Loucy (cell line): ENCODE data around the gene ARHGAP24.

ENCODE experiments used
- H2AFZ ChIP-seq: fragments of 200-600 bp; sonication (generic); 2 replicates; pipeline ENCODE4 v1.6.0; 2016; ENCODE audit warnings: antibody characterized with exemption, mild to moderate bottlenecking, low read length, moderate library complexity
- H3F3A ChIP-seq: fragments of 200-600 bp; 2 replicates; pipeline ENCODE4 v1.6.0; 2016; ENCODE audit warnings: antibody characterized with exemption, low read depth, mild to moderate bottlenecking
- H3K27me3 ChIP-seq: fragments of 200-600 bp; sonication (generic); 2 replicates; pipeline ENCODE4 v1.6.1; 2014; ENCODE audit warnings: low read length, mild to moderate bottlenecking; ENCODE audit not compliant: insufficient read depth, poor library complexity, severe bottlenecking
- H3K36me3 ChIP-seq: fragments of 200-600 bp; sonication (generic); 2 replicates; pipeline ENCODE4 v1.6.1; 2016; ENCODE audit warnings: low read length; ENCODE audit not compliant: insufficient read depth
- H3K4me1 ChIP-seq: fragments of 200-600 bp; sonication (generic); 2 replicates; pipeline ENCODE4 v1.5.1; 2014; ENCODE audit warnings: low read length, mild to moderate bottlenecking; ENCODE audit not compliant: insufficient read depth, poor library complexity, severe bottlenecking
- H3K4me2 ChIP-seq: fragments of 200-600 bp; sonication (generic); 2 replicates; pipeline ENCODE4 v1.6.0; 2014; ENCODE audit warnings: antibody characterized with exemption, low read length, low read depth, mild to moderate bottlenecking; ENCODE audit not compliant: poor library complexity, severe bottlenecking
- H3K4me3 ChIP-seq: fragments of 200-600 bp; sonication (generic); 2 replicates; pipeline ENCODE4 v1.5.1; 2014; ENCODE audit warnings: low read length, mild to moderate bottlenecking, mixed read lengths; ENCODE audit not compliant: poor library complexity, severe bottlenecking
- H3K79me2 ChIP-seq: fragments of 200-600 bp; sonication (generic); 2 replicates; pipeline ENCODE4 v1.6.1; 2014; ENCODE audit warnings: low read length; ENCODE audit not compliant: insufficient read depth
- H3K9ac ChIP-seq: fragments of 200-600 bp; sonication (generic); 2 replicates; pipeline ENCODE4 v1.6.0; 2014; ENCODE audit warnings: mild to moderate bottlenecking, low read depth, low read length, moderate library complexity; ENCODE audit not compliant: poor library complexity, severe bottlenecking
- H3K9me2 ChIP-seq: fragments of 200-600 bp; sonication (generic); replicated peaks from 2 replicates; pipeline ENCODE4 v1.6.1; 2016; ENCODE audit warnings: low read depth, low read length, mixed read lengths
- H3K9me3 ChIP-seq: fragments of 200-600 bp; sonication (generic); 2 replicates; pipeline ENCODE4 v1.6.1; 2014; ENCODE audit warnings: mild to moderate bottlenecking, antibody characterized with exemption, low read length, low read depth; ENCODE audit not compliant: insufficient read depth
- H4K20me1 ChIP-seq: fragments of 200-600 bp; sonication (generic); 2 replicates; pipeline ENCODE4 v1.6.0; 2014; ENCODE audit warnings: antibody characterized with exemption, low read length, mild to moderate bottlenecking; ENCODE audit not compliant: insufficient read depth, poor library complexity, severe bottlenecking
- CTCF ChIP-seq: fragments of 200-600 bp; sonication (generic); conservative IDR thresholded peaks from 2 replicates; pipeline ENCODE4 v1.5.1; 2014; ENCODE audit warnings: mild to moderate bottlenecking, antibody characterized with exemption, low read length
- EZH2phosphoT487 ChIP-seq: fragments of 200-600 bp; IDR thresholded peaks from 2 replicates; pipeline ENCODE4 v1.6.1; 2018; ENCODE audit warnings: antibody characterized with exemption, mild to moderate bottlenecking, moderate library complexity, borderline replicate concordance

Gene ARHGAP24

GRCh38 chr4:85557016-85557901, 82.3 kb downstream of the ARHGAP24 start:
- H3K9me2 ChIP-seq = no peaks in the 10 kb centered on the region
- no peaks in the 10 kb centered on the region for H3K79me2 ChIP-seq
- no peaks in the 10 kb centered on the region for H3F3A ChIP-seq
- no peaks in the 10 kb centered on the region for H3K36me3 ChIP-seq
- H3K4me3 ChIP-seq = no peak overlapping the region
- H3K27me3 ChIP-seq = no peaks in the 10 kb centered on the region
- no peak overlapping the region for H2AFZ ChIP-seq
- no peaks in the 10 kb centered on the region for H4K20me1 ChIP-seq
- H3K4me2 ChIP-seq = no peak overlapping the region
- H3K9ac ChIP-seq = no peak overlapping the region
- no peaks in the 10 kb centered on the region for H3K4me1 ChIP-seq
- no peak for TF ChIP-seq CTCF
- no peak for TF ChIP-seq EZH2phosphoT487
- peaks cover 6% of the 10 kb centered on the region; the same call in 1 of the 2 replicates for H3K9me3 ChIP-seq

DNA sequence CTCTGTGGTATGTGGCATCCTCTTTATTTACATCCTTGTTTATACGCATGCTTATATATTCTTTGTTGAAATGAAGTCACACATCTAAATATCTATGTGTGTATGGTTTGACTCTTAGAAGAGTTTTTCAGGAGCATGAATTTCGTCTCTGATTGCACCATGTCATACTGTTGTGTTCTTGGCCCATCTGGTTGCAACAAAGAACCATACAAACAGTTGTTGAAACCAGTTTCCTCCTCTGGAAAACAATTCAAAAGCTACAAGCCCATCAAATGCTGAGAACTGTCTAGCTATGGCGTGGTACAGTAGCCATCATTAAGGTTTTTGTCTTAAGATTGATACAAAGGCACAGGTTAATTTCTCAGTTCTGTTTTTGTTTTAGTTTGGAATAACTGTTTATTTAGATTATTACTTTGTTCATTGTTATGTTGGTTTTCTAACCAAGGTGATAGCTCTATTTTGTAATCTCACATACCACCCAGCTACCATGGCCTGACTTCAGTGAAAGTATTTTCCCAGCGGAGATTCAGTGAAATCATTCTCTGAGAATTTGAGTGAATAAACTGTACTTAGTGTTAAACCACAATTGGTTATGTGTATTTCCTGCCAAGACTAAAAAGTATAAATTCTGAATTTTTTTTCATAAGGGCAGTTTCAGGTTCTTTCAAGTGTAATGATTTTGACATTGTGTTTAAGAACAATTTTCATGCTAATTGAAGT, 91.0 kb downstream of the ARHGAP24 start:
- Histone ChIP-seq H4K20me1 (no peaks in the 10 kb centered on the region), H3F3A (no peaks in the 10 kb centered on the region), H3K27me3 (no peaks in the 10 kb centered on the region), H3K4me2 (no peak overlapping the region), H3K9ac (no peak overlapping the region), H3K36me3 (no peaks in the 10 kb centered on the region), H3K9me2 (no peaks in the 10 kb centered on the region), H3K4me1 (no peaks in the 10 kb centered on the region), H2AFZ (no peak overlapping the region), H3K9me3 (no peaks in the 10 kb centered on the region), H3K4me3 (no peak overlapping the region), H3K79me2 (no peaks in the 10 kb centered on the region)
- no peak for TF ChIP-seq EZH2phosphoT487
- no peak for TF ChIP-seq CTCF

DNA sequence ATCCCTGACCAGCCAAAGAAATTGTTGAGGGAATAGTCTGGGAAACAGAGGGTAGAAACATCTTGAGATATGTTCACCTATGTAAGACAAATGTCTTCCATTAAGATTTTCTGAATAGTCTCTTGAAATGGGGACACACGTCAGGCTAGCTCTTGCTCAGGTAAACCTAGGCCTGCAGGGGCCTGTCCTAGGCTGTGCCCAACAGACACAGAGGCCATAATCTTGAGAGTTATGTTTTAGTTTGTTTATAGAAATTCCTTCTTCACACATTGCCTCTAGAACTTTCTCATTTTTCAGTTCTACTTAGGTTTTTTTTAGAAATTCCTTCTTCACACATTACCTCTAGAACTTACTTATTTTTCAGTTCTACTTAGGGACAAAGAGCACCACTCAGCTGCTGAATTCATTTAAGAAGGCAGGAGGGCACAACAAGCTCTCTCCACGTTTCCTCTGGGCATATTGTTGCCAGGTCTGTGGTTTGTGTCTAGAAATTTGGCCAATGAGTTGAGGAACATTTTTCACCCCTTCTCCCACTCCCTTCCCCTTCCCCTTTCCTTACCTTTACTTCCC, 94.9 kb downstream of the ARHGAP24 start:
- H3K27me3 ChIP-seq = no peaks in the 10 kb centered on the region
- H3K79me2 ChIP-seq = no peaks in the 10 kb centered on the region
- no peaks in the 10 kb centered on the region for H3K36me3 ChIP-seq
- no peaks in the 10 kb centered on the region for H3F3A ChIP-seq
- H3K9ac ChIP-seq = no peak overlapping the region
- H4K20me1 ChIP-seq = no peaks in the 10 kb centered on the region
- H3K9me2 ChIP-seq = no peaks in the 10 kb centered on the region
- H3K9me3 ChIP-seq = no peaks in the 10 kb centered on the region
- TF ChIP-seq EZH2phosphoT487 = no peak
- TF ChIP-seq CTCF = no peak
- H3K4me2 ChIP-seq = no peak overlapping the region
- H3K4me3 ChIP-seq = no peak overlapping the region
- H2AFZ ChIP-seq = no peak overlapping the region
- no peaks in the 10 kb centered on the region for H3K4me1 ChIP-seq
